HG03039 (cell line): ENCODE data around the gene DEPP1.

Experiments
- ATAC-seq: cut with Tn5 transposase; IDR thresholded peaks from one replicate; pipeline ENCODE4 v1.9.1; 2021; ENCODE audit warnings: mild to moderate bottlenecking, moderate library complexity; ENCODE audit not compliant: unreplicated experiment

The DEPP1 gene

DNA sequence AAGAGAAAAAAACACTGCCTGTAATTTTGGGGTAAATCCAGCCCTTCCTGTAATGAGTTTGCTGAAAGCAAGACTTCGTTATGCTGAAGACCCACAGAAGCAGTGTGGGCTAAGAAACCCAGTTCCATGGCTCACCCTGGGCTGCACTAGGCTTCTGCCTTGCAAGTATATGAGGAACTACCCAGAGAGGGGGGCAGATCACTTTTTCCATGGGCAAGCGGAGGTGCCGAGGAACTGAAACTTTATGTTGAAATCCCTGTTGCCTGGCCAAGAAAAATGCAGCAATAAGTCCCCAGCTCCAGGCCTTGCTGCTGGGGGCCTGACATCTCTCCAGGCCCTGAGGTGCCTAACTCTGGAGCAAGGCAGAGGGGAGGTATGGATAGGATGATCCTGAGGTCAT lies 10.5 kb downstream of the DEPP1 start:
- no peak for ATAC-seq

- ATAC-seq = no peak
Measured at GRCh38 chr10:44967616-44968015, 11.0 kb downstream of the DEPP1 start.

DNA sequence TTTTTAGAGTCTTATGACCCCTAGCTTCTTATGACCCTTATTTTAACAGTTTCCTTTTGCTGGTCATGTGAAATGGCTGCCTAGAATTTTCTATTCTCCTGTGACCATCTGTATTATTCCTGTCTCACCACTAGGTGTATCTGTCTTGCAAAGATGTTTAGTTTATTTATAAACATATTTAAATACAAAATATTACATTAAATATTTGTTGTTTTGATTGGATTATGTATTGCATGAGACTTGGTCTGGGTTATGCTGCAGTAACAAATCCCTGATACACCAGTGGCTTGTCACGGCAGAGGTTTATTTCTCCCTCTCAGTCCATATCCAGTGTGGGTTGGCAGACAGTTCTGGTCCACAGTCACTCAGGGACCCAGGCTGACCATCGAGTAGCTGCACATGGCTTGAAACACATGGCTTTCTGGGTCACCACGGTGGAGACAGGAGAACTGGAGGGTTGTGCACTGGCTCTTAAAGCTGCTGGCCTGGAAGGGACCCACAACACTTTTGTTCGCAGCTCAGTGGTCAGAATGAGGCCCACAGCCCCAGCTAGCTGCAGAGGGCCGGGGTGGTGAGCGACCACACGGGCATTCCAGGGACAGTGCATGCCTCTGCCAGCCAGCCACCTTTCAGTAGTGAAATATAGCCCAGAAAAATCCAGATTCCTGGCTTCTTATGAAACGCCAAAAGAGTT lies 11.6 kb downstream of the DEPP1 start:
- ATAC-seq = no peak

GRCh38 chr10:44966129-44966815 lies 12.3 kb downstream of the DEPP1 start:
- peak; percentile 32 for ATAC-seq

DNA sequence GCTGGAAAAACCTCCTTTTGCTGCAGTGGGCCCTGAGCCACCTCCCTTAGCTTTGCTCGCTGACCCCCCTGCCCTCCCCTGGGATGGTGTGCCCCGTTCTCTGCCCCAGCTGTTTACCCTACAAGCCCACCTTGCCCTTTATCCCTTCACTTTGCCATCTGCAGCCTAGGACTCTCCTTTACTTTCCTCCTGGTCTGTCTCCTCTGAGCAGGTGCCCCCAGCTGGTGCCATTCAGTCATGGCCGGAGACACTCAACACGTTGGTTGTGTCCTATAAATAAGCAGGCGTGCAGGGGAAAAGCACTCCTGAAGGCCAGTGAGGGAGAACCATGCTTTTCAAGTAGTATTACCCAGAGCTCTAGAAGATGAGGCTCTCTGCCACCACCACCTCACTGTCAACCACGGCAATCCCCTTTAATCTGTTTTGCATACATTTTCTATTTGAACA lies 12.9 kb downstream of the DEPP1 start:
- ATAC-seq = peak; percentile 37

DNA sequence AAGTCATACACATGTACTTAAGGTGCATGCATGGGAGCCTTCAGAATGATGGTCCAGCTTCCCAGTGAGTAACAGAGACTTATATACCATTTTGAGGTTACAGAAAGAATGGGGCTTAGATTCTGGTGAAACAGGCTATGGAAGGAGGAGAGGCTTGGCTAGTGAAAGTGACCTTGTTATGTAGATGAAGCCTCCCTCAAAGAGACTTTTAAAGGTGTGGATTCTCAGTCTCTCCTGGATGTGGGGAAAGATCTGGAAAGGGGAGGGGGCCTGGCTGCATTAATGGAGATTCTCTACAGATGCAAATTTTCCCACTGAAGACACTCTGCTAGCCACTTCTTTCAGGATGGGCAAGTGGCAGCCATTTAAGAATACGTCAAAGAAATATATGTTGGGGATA lies 13.5 kb downstream of the DEPP1 start:
- ATAC-seq = no peak

- no peak for ATAC-seq
Measured at GRCh38 chr10:44963772-44964633, 14.6 kb downstream of the DEPP1 start.

GRCh38 chr10:44962870-44963738 lies 15.5 kb downstream of the DEPP1 start:
- no peak for ATAC-seq

DNA sequence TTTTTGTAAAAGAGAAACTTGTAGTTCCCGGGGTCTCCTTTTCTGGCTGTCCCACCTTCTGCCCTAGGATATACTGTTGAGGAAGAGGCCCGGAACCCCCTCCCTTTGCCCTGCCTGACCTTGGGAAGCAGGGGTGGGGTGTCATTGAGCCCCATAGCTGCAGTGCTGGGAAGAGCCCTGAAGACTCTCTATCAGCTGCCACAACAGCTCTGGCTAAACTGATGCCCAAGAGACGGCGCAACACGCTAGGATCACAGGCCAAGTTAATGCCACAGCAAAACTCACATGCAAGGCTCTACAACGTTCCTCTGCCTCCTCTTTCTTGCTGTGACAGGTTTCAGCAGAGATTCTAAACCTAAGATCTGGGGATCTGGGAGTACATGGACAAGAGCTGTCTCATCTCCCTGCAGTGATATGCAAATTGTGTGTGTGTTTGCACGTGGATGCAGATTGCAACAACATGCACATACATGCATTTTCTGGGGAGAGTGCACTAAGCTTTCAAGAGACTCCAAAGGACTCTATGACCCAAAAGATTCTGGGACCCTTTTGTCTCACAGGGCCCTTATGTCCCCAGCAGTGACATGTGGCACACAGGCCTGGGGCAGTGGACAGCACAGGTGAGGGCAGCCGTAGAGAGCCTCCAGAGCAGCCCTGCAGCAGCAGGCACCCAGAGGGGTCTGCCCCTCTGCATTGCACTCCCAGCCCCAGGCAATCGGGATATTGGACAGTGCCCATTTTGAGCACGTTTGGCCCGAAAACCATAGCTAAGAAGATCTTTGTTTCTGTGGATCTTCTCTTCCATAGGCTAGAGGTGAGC lies 16.5 kb downstream of the DEPP1 start:
- no peak for ATAC-seq

- ATAC-seq = no peak
Measured at GRCh38 chr10:44961230-44961571, 17.4 kb downstream of the DEPP1 start.

DNA sequence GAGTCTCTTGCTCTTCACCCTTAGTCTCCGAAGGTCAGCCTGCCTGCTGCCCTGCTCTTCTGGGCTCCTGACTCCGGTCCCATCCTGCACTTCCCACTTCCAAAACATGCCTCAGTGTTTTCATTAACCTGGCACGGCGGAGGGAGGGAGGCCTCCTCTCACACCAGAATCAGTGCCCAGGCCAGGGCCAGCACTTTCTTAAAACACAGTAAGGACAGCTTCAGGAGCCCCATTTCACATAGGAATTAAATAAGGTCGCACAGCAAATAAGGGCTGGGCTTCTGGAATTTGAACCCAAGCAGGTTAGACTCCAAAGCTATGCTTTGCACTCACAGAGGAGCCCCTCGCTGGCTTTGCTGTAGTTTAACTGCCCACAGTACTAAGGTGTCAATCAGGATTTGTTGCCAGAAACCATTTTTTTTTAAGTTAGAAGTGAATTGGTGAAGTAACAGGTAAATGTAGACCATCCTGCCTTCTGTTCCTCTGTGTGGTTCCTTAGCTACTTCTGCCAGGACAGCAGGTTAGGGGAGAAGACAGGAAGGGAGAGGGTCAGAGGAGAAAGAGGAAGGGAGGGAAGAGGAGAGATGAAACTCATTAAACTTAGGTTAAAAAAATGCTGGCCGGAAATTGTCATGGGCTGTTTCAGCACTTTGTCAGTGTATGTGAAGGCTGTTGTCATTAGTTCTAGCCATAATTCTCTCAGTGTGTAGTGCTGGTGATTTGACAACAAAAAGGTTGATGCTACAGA lies 18.0 kb downstream of the DEPP1 start:
- no peak for ATAC-seq

- no peak for ATAC-seq
Measured at GRCh38 chr10:44960088-44960460, 18.5 kb downstream of the DEPP1 start.

DNA sequence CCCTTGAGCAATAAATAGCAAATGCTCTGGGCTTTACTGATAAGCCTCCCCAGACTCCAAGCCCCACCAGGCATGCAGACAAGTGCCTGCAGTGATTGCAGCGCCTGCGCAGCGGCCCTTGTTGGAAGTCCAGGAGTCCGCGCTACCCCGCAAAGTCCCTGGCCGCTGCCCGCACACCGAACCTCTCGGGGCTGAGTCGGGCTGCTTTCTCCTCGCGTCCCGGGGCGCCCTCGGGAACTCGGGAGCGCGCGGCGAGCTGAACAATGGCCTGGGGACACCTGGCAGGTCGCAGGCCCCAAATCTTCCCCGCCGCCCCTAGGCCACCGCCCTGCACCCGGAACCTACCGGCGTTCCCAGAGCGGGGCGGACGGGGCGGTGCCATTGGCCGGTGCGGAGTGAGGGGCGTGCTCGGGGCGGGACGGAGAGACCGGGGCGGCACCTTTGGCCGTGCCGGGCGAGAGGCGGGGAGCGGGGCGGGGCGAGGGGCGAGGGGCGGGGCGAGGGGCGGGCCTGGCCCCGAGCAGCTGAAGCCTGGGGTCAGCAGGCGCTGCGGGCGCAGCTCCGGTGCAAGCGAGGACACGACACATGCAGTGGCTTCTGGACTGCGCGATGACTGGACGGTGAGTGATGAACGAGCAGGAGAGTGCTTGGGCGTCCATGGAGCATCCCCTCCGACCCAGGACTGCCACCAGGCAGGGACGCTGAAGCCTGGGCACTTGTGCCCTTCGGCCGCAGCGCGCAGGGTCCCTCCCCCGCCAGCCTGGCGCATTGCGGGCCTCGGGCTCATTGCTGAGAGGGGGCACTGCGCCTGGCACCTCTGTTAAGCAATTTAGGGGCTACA lies 19.1 kb downstream of the DEPP1 start, which contains the start of gene RASSF4:
RASSF4 (plus strand) TSS at position 556 of the 841 bp plus-strand sequence. CDS start 10,401 bp downstream, outside the sequence.
- peak; percentile 96 for ATAC-seq

GRCh38 chr10:44958898-44959246 lies 19.7 kb downstream of the DEPP1 start:
- ATAC-seq = no peak

GRCh38 chr10:44958196-44958897 lies 20.3 kb downstream of the DEPP1 start:
- ATAC-seq = no peak

DNA sequence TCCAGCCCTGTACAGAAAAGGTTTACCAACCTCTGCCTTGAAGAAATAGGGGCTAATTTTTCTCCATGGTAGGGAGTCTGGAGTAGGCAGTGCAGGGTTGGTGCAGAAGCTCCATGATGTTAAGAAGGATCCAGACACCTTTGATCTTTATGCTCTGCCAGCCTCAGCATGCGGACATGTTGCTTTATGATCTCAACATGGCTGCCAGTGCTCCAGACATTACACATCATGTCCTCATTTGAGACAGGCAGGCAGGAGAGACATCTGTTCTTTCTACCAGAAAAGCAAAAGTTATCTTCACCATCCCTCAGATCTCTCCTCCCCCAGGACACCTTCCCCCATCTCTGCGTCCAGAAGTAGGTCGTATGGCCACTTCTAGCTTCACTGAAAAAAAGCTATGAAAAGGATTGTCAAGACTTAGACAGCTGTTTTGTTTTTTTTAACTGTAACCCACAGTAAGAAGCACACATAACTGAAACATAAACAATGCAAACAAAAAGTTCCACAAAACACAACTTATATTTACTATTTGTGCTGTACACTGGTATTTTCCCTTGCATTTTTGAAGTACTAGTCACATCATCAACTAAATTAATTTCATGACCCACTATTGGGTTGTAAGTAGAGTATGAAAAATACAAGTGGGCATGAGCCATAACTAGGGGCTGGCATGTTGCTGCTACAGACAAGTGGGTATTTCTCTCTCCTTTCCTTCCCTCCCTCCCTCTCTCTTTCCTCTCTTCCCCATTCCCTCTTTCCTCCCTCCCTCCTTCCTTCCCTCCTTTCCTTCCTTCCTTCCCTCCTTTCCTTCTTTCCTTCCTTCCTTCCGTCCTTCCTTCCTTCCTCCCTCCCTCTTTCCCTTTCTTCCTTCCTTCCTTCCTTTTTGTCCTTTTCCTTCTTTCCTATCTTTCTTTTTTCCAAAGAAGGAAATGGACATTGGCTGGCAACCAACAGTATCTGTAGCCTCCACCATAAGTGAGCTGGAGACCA lies 21.6 kb downstream of the DEPP1 start:
- no peak for ATAC-seq

DNA sequence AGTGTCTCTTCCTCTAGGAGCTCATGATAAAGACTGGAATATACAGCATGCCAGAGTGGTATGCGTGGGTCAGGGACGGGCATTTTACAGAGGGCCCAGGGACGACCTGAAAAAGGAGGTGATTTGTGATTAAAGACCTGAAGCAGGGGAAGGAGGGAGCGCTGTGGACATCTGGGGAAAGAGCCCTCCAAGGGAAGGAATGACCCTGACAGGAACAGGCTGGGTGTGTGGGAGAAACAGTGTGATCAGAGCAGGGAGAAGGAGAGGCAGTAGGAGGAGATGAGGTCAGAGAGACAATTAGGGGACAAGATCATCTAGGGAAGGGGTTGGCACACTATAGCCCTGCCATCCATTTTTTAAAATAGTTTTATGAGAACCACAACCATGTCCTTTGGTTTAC lies 22.4 kb downstream of the DEPP1 start:
- ATAC-seq = no peak
